Measurements from ENCODE around the gene HOXA3.

HOXA3 gene

GRCh38 chr7:27143023-27143949 is 9.1 kb downstream of the HOXA3 start, which contains the start of gene HOXA5:
Gene HOXA5 (minus strand): TSS chr7:27143681. CDS start chr7:27143607, 74 bp downstream.
- Histone ChIP-seq H3K4me1 (peaks cover 0 to under 1% (median 0%) of the 10 kb centered on the region in 10 experiments; a peak in 1 of 20 replicates), H3K9ac (no peak within 1 kb of the TSS), H3K4me3 (peak within 1 kb of the TSS in 2 of 10 experiments; percentile 19 to 35; a peak in 3 of 20 replicates), H3K36me3 (peaks cover 0 to 16% (median 0%) of the 10 kb centered on the region in 11 experiments; a peak in 3 of 22 replicates), H3K4me2 (no peak within 1 kb of the TSS), H3K27ac (no peak within 1 kb of the TSS), H3K27me3 (peaks cover 68 to 80% (median 72%) of the 10 kb centered on the region in 11 experiments), H4K20me1 (no peaks in the 10 kb centered on the region), H3K9me3 (replicated peaks in 1 of 11) (peaks cover 66 to 81% (median 74%) of the 10 kb centered on the region in 11 experiments)
- no peak for TF ChIP-seq Cebpa-rat (IDR thresholded peaks at IDR 0.05)

- Histone ChIP-seq H3K9ac (no peak overlapping the region), H3K4me2 (no peak overlapping the region), H3K4me1 (peaks cover 0 to 5% (median 3%) of the 10 kb centered on the region in 10 experiments; a peak in 15 of 20 replicates), H3K9me3 (replicated peaks in 1 of 11) (peaks cover 61 to 75% (median 68%) of the 10 kb centered on the region in 11 experiments), H3K36me3 (peaks cover 0 to 16% (median 0%) of the 10 kb centered on the region in 11 experiments; a peak in 3 of 22 replicates), H3K27me3 (peaks cover 61 to 80% (median 66%) of the 10 kb centered on the region in 11 experiments), H3K4me3 (no peak overlapping the region), H3K27ac (no peak overlapping the region), H4K20me1 (no peaks in the 10 kb centered on the region)
- no peak for TF ChIP-seq Cebpa-rat (IDR thresholded peaks at IDR 0.05)
Observed at GRCh38 chr7:27142580-27143022, 9.8 kb downstream of the HOXA3 start.

- Histone ChIP-seq H3K36me3 (peaks cover 0 to 16% (median 0%) of the 10 kb centered on the region in 11 experiments; a peak in 3 of 22 replicates), H3K4me2 (no peak overlapping the region), H4K20me1 (no peaks in the 10 kb centered on the region), H3K9ac (no peak overlapping the region), H3K4me3 (no peak overlapping the region), H3K4me1 (peaks cover 4 to 11% (median 8%) of the 10 kb centered on the region in 10 experiments; a peak in 19 of 20 replicates), H3K27ac (no peak overlapping the region), H3K9me3 (replicated peaks in 1 of 11) (peaks cover 56 to 69% (median 62%) of the 10 kb centered on the region in 11 experiments), H3K27me3 (peaks cover 57 to 80% (median 64%) of the 10 kb centered on the region in 11 experiments)
- TF ChIP-seq Cebpa-rat (IDR thresholded peaks at IDR 0.05): no peak
Observed at GRCh38 chr7:27141923-27142579, 10.3 kb downstream of the HOXA3 start.

- TF ChIP-seq Cebpa-rat (IDR thresholded peaks at IDR 0.05): no peak
- H3K4me1 ChIP-seq: peaks cover 8 to 16% (median 15%) of the 10 kb centered on the region in 10 experiments; a peak in 19 of 20 replicates
- H3K36me3 ChIP-seq: peaks cover 0 to 16% (median 0%) of the 10 kb centered on the region in 11 experiments; a peak in 3 of 22 replicates
- H3K9ac ChIP-seq: no peak overlapping the region
- H3K27me3 ChIP-seq: peaks cover 49 to 80% (median 64%) of the 10 kb centered on the region in 11 experiments
- no peak overlapping the region for H3K4me3 ChIP-seq
- no peaks in the 10 kb centered on the region for H4K20me1 ChIP-seq
- peaks cover 49 to 64% (median 55%) of the 10 kb centered on the region in 11 experiments for H3K9me3 ChIP-seq (replicated peaks in 1 of 11)
- H3K4me2 ChIP-seq: no peak overlapping the region
- no peak overlapping the region for H3K27ac ChIP-seq
Observed at GRCh38 chr7:27141137-27141922, 11.1 kb downstream of the HOXA3 start.

- no peak overlapping the region for H3K27ac ChIP-seq
- H4K20me1 ChIP-seq: no peaks in the 10 kb centered on the region
- peaks cover 0 to 9% (median 0%) of the 10 kb centered on the region in 11 experiments; a peak in 3 of 22 replicates for H3K36me3 ChIP-seq
- no peak for TF ChIP-seq Cebpa-rat (IDR thresholded peaks at IDR 0.05)
- no peak overlapping the region for H3K4me2 ChIP-seq
- peaks cover 38 to 61% (median 44%) of the 10 kb centered on the region in 11 experiments for H3K9me3 ChIP-seq (replicated peaks in 1 of 11)
- peaks cover 39 to 76% (median 58%) of the 10 kb centered on the region in 11 experiments for H3K27me3 ChIP-seq
- H3K4me1 ChIP-seq: peaks cover 16 to 27% (median 24%) of the 10 kb centered on the region in 10 experiments
- H3K4me3 ChIP-seq: no peak overlapping the region
- no peak overlapping the region for H3K9ac ChIP-seq
Observed at GRCh38 chr7:27140126-27140857, 12.1 kb downstream of the HOXA3 start.

- Histone ChIP-seq H3K4me2 (no peak overlapping the region), H3K27me3 (peaks cover 31 to 68% (median 50%) of the 10 kb centered on the region in 11 experiments), H3K27ac (no peak overlapping the region), H3K9me3 (replicated peaks in 1 of 11) (peaks cover 31 to 55% (median 37%) of the 10 kb centered on the region in 11 experiments), H4K20me1 (no peaks in the 10 kb centered on the region), H3K36me3 (peaks cover 0 to 7% (median 0%) of the 10 kb centered on the region in 11 experiments; a peak in 2 of 22 replicates), H3K4me1 (peaks cover 23 to 34% (median 31%) of the 10 kb centered on the region in 10 experiments), H3K4me3 (no peak overlapping the region), H3K9ac (no peak overlapping the region)
- TF ChIP-seq Cebpa-rat (IDR thresholded peaks at IDR 0.05): no peak
Observed at GRCh38 chr7:27139334-27140125, 12.9 kb downstream of the HOXA3 start.

- Histone ChIP-seq H3K9ac (no peak overlapping the region), H3K9me3 (replicated peaks in 1 of 11) (peaks cover 25 to 50% (median 31%) of the 10 kb centered on the region in 11 experiments), H3K27ac (no peak overlapping the region), H3K4me1 (peaks cover 23 to 40% (median 32%) of the 10 kb centered on the region in 10 experiments), H3K4me3 (no peak overlapping the region), H3K4me2 (no peak overlapping the region), H4K20me1 (no peaks in the 10 kb centered on the region), H3K27me3 (peaks cover 26 to 63% (median 44%) of the 10 kb centered on the region in 11 experiments), H3K36me3 (peaks cover 0 to 4% (median 0%) of the 10 kb centered on the region in 11 experiments; a peak in 1 of 22 replicates)
- TF ChIP-seq Cebpa-rat (IDR thresholded peaks at IDR 0.05): no peak
Observed at GRCh38 chr7:27138985-27139333, 13.4 kb downstream of the HOXA3 start.

Data from BLaER1 treated with 17β-estradiol and CSF1 and Interleukin-3, amounts not matched to agents 10 nM and 100 nM (cell line).